ENCODE data around the gene ZSCAN29.
A peak's percentile ranks its signal among the peaks of the same experiment; 100 is the strongest.

Gene ZSCAN29

GRCh38 chr15:43347114-43347513, 23.7 kb downstream of the ZSCAN29 start:
- DNase-seq (ENCODE audit: low spot score) = no peak

DNA sequence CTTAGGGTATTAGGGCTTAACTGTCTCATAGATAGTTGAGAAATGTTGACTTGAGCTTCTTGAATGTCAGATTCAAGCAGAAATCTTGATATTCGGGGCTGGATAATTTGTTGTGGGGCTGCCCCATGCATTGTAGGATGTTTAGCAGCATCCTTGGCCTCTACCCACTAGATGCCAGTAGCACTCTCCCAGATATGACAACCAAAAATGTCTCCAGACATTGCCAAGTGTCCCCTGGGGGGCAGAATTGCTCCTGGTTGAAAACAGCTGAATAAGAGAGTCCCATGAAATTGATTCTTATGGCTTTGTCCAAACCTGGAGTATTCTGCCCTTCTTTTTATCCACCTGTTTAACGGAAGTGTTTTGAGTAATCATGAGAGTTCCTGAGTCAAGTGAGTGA, 24.5 kb downstream of the ZSCAN29 start:
- DNase-seq (ENCODE audit: low spot score) = no peak

DNA sequence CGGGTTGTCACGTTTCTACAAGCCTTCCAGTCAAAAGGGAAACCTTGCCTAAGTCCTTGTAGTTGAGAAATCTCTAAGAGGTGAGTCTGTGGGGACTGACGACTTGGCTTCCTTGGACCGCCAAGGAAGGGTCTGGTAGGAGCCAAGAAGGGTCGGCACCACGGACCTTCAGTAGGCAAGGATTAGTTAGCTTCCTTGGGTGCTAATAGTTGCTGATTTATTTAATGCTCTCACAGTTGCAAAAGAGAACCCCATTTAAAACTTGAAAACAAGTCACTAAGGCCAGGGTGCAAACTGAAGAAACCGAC, 40.1 kb downstream of the ZSCAN29 start:
- no peak for DNase-seq (ENCODE audit: low spot score)

DNA sequence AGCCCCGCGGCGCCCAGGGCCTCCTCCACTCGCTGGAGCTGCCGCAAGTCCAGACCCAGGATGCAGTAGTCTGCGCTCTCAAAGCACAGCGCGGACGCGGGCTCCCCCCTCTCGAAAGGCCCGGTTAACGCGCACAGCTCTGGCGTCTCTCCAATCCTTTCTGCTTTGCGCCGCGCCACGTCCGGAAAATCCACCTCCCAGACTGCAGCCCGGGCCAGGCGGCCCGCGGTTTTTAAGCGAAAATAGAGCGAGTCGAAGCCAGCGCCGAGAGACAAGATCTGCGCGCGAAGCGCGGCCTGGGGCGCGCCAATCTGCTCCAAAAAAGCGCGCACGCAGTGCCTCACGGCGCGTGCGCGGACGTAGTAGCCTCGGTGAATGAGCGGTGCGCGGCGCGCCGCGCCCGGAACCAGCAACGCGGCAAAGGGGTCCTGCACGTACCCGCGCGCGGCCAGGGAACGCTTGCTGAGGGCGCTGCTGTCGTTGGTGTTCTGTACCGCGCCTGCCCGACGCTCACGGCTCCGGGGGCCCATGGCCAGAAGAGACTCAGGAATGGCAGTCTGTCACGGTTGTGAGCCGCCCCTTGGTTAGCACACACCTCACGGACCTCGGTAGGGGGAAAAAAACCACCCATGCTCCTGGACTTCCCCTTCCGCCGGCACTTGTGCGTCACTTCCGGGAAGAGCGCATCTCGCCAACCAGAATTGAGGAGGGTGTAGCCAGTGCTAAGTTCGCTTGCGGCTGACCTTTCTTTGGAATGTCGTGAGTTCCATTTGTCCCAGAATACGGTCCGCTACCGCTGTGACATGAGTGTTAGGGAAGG, 40.7 kb downstream of the ZSCAN29 start, which contains the start of gene LCMT2:
Gene LCMT2 (minus strand): TSS at position 614 of the 820 bp plus-strand sequence. CDS start 84 bp downstream, at position 530.
- DNase-seq (ENCODE audit: low spot score) = peak; percentile 95

DNA sequence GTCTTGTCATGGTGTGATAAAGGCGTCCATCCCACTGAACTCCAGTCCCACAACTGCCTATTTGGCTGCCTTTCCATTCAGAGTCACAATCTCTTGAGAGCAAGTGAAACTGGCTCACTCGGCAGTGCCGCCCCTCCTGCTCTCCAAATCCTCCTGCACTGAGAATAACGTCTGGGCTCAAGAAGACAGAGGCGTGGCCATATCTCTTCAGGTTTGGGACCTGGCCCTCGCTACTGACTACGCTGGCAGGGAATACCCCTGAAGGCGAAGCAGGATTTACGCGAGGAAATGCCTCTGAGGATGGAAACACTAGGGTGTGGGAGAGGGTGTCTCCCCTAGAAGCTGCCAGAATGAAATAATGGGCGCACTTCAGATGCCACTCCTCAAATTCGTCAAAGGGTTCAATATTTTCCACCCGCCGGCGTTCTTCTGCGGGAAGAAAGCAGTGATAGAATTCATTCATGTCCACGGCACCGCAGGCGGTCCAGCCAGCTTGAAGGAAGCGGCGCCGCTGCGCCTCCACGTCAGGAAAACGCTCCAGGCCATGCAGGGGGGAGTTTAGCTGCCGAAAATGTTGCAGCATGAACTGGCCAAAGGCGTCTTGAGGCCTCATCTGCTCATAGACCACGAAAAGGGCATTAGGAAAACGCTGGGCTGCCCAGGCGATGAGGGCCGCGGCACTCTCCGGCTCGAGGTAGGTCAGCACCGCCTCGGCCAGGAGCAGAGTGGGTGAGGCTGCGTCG, 41.5 kb downstream of the ZSCAN29 start:
- peak; percentile 13 for DNase-seq (ENCODE audit: low spot score)

DNA sequence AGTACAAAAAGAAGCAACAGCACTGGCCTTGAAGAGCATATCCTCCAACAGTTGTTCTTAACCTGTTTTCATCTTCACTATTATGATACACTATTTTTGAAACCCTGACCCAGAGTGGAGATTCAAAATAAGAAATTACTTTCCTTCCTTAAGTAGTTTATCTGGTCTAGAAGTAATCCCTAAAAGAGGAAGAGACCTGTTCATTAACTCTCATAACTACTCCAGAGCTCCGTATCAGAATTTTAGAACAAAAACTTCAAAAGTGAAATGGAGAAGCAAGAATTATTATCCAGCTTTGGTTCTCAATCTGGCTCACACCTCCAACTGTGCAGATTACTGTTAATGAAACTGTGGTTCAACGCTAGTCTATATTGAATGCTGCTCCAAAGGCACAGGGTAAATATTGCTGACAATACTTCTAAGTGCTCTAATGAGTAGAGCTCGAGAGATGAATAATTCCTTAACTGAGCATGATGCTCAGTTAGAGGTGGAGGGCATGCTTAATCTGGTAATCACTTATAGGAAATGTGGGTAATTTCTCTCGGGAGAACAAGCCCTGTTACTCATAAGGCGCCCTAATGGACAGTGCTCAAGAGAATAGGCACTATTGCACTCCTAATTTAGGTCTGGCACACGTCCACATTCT, 45.7 kb downstream of the ZSCAN29 start:
- DNase-seq (ENCODE audit: low spot score) = no peak

GRCh38 chr15:43318990-43319771, 51.7 kb downstream of the ZSCAN29 start:
- DNase-seq (ENCODE audit: low spot score) = no peak

- no peak for DNase-seq (ENCODE audit: low spot score)
Measured at GRCh38 chr15:43317566-43318184, 53.2 kb downstream of the ZSCAN29 start.

GRCh38 chr15:43316971-43317346, 53.9 kb downstream of the ZSCAN29 start:
- no peak for DNase-seq (ENCODE audit: low spot score)

DNA sequence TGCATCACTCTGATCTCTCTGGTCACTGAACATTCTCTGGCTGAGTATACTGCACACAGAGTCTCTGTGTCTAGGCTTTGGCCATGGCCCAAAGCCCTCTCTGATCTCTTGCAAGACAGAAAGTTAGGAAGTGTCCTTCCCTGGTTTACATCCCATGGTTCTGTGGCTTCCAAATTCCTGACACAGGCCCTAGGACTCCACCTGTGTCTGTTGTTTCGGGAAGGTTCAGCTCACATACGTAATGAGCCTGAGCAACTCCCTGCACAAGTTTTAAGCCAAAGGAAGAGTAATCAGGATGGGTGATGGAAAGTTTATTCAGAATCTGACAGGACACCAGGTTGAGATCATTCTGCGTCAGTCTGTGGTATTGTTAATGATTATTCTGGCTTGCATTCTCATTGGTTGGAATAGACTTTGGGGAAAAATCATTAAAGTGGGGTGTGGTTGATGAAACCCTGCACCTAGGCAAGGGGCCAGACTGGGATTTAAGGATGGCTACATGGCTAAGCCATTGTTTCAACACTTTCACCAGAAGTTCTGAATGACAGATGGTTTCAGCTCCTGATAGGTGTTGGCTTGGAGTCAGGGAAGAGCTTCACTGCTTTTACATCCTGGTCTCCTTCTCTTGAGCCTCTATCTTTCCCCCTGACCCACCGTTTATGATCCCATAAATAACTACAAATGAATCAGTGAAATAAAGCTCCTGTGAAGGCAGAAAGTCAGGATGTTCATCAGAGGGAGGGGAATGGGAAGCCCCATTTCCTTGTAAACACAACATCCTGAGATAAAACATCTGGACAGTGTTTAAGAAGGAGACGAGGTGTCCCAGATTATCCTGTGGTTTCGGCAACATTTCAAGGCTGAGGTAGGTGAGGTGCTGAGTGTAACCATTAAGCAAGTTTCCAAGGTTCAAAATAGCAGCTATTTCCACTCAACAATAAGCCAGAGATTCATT, 54.5 kb downstream of the ZSCAN29 start:
- no peak for DNase-seq (ENCODE audit: low spot score)

- DNase-seq (ENCODE audit: low spot score) = no peak
Measured at GRCh38 chr15:43314171-43314570, 56.7 kb downstream of the ZSCAN29 start.

DNA sequence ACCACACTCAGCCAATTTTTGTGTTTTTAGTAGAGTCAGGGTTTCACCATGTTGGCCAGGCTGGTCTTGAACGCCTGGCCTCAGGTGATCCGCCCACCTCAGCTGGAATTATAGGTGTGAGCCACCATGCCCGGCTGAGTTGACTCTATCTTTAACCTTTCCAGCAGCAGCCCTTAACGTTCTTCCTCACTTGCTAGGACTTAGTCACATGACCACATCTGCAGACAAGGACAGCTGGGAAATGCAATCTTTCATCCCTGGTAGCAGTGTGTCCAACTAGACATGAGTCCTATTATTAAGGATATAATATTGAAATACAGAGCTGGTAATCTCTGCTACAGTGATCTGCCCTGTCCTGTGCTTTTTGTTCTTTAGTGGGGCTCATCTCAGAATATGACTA, 58.5 kb downstream of the ZSCAN29 start:
- DNase-seq (ENCODE audit: low spot score) = no peak

Data from AG08395 (cell line).